Activated naive CD8-positive, alpha-beta T cell treated with anti-CD3 and anti-CD28 coated beads, Interleukin-2, amount 50 U/mL, for 16 hours (primary cell): ENCODE measurements around the gene MYRIP.
A peak's percentile ranks its signal among the peaks of the same experiment; 100 is the strongest.

ENCODE experiments used
- DNase-seq: peaks from one replicate; pipeline ENCODE4 v3.0.0-alpha.2; 2020; ENCODE audit warnings: low read depth, low spot score

The MYRIP gene

DNA sequence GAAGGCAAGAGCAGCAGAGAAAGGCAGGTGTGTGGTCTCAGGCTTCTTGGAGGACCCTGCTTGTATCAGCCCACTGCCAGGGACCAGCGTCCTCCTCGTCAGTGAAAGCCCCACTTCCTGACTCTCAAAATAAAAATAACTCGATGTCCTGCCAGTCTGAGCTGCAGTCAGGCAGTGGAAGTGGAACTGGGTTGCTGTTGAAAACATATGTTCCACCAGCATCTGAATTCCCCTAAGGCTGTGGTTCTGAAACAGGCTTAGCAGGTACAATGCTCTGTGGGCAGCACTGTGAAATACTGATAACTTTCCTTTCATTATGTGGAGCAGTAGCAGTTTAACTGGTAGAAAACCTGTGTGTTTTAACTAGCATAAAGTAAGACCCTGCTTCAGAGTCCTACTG is 378.5 kb downstream of the MYRIP start:
- no peak for DNase-seq

DNA sequence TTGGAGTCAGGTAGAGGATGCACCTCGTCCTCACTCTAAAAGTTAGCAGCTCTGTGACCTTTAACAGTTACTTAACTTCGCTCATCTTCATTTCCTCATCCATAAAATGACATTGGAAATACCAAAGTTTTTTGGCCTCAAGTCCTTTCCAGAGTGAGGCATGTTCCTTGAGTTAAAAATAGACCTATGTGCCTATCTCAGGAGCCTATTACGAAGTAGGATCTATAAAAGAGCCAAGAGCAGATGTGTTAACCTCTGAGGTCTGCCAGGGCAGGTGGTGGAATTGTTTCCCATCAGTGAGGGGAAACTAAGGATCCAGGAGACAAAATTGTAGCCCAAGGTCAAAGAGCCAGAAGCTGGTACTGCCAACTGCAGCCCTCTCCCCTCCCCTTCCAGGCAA is 379.7 kb downstream of the MYRIP start:
- no peak for DNase-seq

DNA sequence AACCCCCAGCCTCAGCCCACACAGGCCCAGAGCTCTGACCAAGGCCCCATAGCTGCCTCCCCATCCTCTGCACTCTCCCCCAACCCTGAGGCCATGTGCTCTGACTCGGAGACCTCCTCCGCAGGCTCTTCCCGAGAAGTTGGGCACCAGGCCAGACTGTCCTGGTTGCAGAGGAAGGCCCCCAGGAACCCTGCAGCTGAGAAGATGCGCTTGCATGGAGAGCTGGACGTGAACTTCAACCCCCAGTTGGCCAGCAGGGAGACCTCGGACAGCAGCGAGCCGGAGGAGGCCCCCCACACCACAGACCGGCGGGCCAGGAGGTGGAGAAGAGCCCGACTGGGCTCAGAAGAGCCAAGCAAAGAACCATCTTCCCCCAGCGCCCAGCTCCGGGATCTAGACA is 380.6 kb downstream of the MYRIP start:
- no peak for DNase-seq

DNA sequence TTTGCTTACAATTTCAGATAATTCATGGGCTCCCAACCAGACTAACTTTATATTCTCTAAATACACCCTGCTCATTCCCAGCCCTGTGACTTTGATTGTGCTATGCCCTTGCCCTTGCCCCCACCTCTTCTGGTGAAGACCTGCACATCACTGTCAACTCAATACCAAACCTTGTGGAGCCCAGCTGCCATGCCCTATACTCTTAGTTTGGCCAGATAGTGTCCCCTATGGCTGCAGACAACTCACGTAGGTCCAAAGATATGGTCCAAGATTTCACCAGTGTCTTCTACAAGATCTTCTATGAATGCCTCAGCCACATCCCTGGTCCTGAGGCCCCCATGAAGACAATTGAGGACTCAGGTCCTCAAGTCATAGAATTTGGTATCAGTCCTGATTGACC is 381.8 kb downstream of the MYRIP start:
- DNase-seq = no peak

DNA sequence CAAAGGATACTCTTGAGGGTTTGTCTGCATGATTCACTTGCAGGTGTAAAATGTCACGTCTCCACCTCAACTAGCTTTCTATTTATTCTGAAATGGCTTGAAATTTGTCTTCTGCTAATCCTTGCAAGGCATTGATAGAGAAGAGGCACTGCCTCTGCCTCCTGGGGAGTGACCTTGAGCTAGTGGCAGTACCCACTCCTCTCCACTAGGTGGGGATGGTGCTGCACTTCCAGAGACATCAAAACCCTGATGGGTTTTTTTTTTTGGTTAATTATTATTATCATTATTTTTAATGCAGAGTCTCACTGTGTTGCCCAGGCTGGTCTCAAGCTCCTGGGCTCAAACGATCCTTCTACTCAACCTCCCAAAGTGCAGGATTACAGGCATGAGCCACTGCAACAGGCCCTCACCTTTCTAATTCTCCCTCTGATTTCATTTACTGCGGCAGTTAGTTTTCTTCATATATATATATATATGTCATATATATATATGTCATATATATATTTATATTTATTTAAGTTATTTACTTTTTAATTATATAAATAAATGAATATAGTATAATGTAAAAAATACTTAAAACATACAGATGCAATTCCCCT is 382.5 kb downstream of the MYRIP start:
- DNase-seq = peak; percentile 33

DNA sequence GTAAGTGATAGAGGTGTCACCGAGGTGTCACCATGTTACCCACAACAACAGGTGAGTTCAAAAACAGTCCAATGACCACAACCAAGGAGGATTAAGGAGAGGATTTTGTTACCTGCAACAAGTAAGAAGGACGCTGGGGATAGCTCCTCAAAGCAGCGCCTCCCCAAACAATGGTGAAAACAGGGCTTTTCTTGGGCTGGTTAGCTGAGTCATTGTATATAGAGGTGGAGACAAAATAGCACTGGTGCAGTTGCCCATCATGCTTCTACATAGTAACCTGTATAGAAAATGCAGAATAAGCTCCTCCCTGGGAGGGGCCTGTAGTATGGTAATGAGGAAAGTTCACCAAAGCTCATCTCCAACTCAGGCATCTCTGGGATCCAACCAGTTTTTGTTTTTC is 383.2 kb downstream of the MYRIP start:
- no peak for DNase-seq

DNA sequence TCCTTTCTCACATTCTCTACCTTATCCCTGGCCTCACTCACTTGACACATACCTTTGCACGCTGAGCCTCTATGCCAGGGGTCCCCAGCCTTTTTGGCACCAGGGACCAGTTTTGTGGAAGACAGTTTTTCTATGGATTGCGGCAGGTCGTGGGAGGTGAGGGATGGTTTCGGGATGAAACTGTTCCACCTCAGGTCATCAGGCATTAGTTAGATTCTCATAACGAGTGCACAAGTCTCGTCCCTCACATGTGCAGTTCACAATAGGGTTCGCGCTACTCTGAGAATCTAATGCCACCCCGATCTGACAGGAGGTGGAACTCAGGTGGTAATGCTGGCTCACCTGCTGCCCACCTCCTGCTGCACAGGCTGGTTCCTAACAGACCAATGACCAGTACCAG is 387.6 kb downstream of the MYRIP start:
- no peak for DNase-seq

DNA sequence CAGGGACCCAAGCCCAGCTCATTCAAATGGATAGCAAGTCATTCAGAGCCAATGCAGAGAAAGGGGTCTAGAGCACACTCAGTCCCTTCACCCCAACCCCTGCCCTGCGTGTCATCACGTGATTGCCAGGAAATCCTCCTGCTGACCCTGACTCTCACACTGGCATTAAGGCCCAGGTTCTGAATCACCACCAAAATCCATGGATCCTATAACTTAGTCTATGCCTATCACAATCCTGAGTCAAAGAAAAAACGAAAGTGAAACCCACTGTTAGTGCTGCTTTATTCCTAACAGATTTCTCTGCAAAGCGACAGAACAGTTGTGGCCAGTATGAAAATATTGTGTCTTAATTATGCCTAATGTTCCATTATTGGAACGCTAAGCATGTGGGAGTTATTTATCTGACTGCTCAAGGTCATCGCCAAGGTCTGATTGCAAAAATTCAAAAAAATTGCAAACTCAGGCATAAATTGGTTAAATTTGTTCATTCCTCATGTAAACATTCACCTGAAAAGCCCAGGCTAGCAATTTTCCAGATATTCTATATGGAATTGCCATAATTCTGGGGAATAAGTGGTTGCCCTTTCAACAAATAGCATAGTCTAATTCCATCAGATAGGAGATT is 391.4 kb downstream of the MYRIP start:
- DNase-seq = no peak

DNA sequence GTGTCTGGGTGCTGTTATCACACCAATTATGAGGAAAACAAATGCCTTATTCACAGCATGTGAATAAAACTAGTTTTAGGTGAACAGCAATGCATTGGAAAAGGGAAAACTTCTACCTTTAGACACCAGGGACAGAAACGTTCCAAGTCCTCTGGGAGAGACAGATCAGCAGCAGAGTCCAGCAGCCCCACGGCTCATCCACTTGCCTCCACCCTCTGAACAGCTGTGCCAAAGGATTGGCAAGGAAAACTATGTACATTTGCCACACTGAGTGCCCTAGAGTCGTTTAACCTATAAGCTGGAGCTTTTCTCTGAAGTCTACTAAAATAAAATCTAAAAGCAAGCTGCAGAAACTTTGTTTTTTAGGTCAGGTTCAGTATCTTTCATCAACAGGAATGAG is 392.4 kb downstream of the MYRIP start:
- DNase-seq = no peak

DNA sequence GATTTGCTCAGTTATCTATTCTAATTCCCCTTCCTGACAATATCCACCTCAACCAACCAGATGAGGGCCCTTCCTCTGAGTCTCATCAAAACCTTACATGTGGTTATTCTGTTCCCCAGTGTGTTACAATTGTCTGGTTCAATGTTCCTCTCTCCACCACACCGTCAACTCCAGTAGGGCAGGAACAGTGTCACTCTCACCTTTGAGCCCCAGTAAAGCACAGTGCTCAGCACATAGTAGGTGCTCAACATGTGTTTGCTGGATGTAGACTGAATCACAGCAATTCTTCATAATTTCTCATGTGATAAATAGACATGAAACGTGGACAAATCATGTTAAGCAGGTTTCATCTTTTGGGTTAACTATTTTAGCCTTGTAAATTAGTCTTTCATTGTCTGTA is 397.1 kb downstream of the MYRIP start:
- no peak for DNase-seq

DNA sequence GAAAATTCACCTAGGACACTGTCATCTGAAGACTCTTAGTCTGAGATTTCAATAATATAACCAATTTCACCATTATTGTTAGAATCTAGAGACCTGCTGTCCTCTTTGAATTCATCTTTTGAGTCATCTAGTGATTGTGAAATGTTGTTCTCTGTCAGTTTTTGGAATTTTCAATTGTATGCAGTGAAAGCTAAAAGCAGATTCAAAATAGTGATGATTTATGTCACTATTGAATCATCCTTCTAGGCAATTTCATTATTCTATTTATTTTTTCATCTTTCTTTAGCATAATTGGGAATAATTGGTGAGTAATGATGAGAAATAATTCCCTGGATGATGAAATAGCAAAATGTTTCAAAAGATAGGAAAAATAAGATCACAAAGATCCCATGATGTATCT is 398.4 kb downstream of the MYRIP start:
- no peak for DNase-seq

DNA sequence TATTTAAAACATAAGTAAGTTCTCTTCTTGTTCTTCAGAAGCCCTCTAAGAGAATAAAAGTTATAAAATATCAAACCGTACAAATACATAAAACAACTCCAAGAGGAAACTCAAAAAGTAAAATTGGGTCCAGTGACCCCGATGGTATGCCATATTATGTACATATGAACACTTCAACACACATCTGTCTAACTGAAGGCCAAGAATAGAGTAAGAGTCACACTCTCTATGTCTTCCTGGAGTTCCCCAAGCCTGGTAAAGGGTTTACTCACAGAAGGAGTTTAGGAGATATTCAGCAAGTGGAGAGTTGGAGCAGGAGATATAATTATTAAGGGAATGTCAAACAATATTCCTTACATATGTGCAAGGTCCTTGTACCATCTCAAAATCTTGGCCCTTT is 398.8 kb downstream of the MYRIP start:
- DNase-seq = no peak

DNA sequence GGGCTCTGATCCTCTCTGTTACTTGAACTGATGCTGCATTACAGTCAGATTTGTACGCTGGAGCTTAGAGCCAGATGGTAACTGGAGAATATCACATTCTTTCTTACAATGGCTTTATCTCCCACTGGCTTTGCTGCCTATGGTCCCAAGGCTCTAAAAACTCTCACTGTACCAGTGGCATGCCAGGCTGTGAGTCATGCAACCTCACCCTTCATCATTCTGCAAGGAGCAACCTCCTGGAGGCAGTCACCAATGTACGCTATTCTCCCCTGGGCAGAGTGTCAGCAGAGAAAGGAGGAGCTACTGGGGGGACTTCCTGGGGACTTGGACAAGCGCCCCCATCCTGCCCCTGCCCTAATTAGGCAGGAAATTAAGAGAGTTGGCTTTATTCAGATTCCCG is 402.2 kb downstream of the MYRIP start:
- DNase-seq = no peak

DNA sequence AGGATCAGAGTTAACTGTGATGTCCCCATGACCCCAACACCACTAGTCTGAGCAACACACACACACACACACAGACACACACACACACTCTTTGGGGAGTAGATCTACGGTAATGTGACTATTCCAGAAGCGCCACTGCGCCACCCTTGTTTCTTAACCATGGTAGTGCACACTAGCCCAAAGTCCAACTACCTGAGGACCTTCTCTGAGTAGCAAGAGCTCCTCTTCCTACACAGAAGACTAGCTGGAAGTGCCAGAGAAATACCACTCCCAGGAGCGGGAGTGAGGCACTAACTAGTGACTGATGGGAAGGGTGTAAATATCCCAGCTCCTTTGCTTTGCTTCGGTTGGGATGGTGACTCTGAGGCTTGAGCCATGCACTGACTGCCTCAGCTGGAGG is 404.1 kb downstream of the MYRIP start:
- DNase-seq = no peak

DNA sequence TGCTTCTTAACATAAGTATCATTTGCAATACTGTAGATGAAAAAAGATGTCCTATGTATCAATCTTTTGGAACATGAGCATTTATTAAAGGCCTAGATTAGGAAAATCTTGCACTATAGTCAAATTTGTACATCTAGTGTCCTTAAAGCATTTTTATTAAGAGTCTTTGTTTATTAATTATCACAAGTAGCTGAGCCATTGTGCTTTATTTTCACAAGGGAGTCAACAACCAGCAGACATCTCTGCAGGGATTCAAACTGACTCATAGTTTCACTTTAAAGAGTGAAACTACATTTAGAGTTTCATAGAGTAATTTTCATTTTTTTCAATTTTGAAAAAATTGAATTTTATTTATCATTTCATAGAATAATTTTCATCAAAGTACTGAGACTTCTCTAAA is 405.6 kb downstream of the MYRIP start:
- no peak for DNase-seq

DNA sequence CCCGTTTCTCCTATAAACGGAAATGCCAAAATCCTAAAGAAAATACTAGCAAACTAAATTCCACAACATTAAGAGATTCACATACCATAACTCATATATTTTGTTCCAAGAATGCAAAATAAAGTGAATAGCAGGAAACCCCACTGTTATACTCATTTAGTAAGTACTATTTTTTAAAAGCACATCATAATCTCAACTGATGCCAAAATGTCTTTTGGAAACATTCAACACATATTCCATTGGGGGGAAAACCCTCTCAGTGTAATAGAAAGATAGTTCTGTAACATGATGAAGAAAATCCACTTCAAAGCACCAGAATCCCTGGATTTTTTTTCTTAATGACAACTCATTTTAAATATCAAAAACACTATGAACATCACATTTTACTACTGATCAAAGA is 407.1 kb downstream of the MYRIP start:
- DNase-seq = no peak

DNA sequence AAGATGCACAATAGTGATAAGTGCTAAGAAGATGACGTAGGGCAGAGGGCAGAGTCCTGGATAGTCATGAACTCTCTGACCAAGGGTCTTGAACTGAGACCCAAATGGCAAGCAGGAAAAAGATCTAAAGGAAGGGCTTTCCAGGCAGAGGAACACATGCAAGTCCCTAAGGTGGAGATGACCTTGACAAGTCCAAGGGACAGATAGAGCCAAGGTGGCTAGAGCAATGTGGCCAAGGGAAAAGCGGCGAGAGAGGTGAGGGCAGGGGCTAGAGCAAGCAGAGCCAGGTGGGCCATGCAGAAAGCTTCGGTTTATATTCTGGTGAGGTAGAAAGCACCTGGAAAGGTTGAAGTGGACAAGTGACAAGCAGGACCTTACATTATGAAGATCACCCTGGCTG is 414.4 kb downstream of the MYRIP start:
- DNase-seq = no peak

DNA sequence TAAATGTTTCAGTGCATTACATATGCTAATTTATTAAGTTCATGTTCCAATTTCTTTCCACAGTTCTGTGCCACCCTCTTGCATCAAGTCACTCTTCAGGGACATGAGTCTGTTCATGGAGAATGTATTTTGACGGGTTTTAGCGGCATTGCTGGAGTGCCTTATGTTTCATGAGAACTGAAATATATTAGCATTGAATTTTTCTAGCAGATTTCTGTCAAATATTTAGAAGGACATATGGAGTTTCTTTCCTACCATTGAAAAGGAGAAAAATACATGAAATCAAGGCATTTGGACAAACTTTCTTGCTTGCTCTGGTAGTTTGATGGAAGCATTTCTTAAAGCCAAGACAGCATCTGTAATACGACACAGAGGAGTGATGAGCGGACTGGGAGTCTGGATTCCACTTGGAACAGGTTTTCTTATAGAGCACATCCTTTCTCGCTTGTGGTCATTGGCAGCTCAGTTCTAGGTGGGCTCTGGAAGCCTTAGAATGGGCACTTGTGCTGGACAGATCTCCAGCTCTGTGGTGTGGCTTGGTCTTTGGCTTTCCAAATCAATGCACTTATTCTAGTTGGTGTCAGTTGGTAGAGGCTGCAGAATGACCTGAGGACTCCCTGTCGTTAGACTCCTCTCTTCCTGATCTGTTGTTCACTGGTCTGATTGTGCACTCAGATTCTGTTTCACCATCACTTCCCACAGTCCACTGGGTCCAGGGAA is 415.5 kb downstream of the MYRIP start:
- DNase-seq = no peak

DNA sequence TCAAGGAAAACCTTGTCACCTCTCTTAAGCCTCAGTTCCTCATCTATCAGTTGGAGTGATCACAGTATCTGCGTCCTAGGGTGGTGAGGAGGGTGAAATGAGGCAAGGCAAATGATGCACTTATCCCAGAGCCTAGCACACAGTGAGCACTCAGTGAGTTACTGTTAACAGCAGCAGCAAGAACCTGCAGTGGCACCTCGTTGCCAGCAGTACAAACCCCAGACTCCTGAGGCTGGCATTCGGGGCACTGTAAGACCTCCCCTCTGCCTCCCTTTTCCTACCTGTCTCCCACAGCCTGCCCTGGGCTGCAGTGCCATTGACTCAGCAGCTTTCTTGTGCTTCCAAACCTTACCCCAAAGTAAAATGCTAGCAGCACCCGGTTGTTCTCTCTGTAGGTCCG is 417.2 kb downstream of the MYRIP start:
- no peak for DNase-seq

DNA sequence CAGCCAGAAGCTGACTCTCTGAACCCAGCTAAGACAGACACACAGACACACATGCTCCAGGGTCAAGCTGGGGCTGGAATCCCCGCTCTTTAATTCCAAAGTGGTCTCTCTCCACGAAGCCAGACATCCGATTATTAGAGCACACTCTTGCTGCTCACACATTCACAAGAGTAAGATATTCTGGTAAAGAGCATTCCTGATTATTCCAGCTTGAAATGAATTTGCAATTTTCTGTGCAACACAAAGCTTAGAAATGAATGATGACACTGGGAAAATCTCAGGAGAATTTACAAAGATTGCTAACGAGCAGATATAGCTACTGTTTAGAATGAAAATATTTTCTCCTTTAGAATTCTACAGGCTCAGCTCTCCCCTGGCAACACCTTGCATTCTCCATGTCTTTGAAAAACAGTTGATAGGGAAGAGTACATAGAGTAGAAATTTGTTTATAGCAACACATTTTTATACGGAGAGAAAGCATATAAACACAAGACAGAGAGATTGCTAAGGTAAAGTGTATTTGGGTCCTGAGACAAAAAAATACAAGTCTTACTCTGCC is 419.5 kb downstream of the MYRIP start:
- DNase-seq = no peak

DNA sequence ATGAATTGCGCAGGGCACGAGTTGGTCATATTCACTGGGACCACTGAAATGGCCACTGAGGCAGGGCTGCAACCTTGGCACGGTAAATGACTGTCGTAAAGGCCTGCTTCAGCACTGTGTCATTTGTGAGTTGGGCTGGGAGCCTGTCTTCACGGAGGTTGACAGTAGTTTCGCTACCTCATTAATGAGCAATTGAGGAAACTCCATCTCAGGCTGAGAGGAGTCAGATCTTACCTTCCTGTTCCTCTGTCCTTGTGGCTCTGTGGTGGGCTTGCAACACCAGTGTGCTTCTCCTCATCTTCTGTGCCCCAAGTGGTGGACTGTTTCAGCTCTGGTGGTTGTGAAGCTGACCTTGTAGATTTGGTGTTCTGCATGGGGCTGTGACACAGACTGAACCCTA is 420.0 kb downstream of the MYRIP start:
- no peak for DNase-seq

DNA sequence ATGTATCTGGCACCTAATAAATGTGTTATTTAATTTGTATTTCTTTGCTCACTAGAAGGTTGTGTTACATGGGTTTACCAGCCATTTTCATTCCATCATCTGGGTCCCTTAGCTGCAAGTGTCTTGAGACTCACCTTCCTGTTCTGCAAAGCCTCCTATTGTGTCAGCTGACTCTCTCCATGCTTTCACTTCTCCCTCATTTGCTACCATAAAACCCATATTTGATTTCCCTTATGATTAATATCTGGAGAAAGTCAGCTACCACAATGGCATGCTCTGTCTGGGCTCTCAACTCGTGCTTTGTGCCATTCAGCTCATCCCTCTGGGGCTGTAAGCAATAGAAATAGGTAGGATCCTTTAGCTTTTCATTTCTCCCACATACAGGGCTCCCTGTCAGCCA is 420.6 kb downstream of the MYRIP start:
- no peak for DNase-seq

DNA sequence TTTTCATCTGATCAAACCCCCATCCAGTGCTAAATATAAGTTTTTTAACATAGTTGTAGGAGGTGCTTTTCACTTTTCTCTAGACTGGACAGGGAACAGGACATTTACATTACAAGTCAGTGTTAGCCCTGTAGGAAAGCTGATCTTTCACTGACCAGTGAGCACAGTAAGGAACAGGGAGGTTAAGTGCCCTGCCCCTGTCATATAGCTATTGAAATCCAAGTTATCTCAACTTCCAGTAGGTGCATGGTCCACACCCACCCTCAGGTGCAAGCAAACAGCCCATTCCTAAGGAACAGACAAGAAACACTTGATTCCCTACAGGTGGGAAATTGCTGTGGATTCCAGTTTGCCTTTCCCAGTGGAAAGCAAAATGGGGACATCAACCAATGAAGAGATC is 421.0 kb downstream of the MYRIP start:
- DNase-seq = no peak
